ENCODE results near the gene UBXN6.

- TF ChIP-seq SIN3A (IDR thresholded peaks at IDR 0.05; ENCODE audit: borderline replicate concordance, insufficient read depth, low read length) (no peak), TAF1 (IDR thresholded peaks at IDR 0.05; ENCODE audit: borderline replicate concordance, insufficient read depth, low read length) (no peak), POLR2AphosphoS5 (IDR thresholded peaks at IDR 0.05; ENCODE audit: low read depth, low read length) (no peak), REST (IDR thresholded peaks at IDR 0.05; ENCODE audit: insufficient read depth in 1 of 2, low read depth in 2 of 2, low read length in 2 of 2) (no peak)
These were observed 4.1 kb downstream of the UBXN6 start for GRCh38 chr19:4453232-4454179.
